Thoracic aorta (tissue), 2 donors: ENCODE measurements around the gene PFDN1. TPM values are rescaled to one million over a fixed set of nuclear protein-coding genes. Genes with fewer than 3 reads are reported as not detected.

Experiments used
- ATAC-seq: fragments of 150-250 bp; one replicate; pipeline ENCODE4 v1.8.0; 2017; ENCODE audit warnings: low read depth; ENCODE audit not compliant: insufficient number of reproducible peaks, low FRiP score
- DNase-seq: peaks from one replicate; pipeline ENCODE4 v3.0.0-alpha.2; 2020; ENCODE audit warnings: low spot score
- H3K27ac ChIP-seq, 2 donors: fragments of 200-600 bp; sonication (generic); 1 replicate in 1 of 2; 2 replicates in 1 of 2; pipeline ENCODE4 v1.5.1; 2016; ENCODE audit warnings: mild to moderate bottlenecking in 2 of 2, moderate library complexity in 2 of 2
- H3K27me3 ChIP-seq: fragments of 200-600 bp; sonication (generic); replicated peaks from 2 replicates; pipeline ENCODE4 v1.6.0; 2016; ENCODE audit warnings: mild to moderate bottlenecking; ENCODE audit not compliant: insufficient read depth
- H3K36me3 ChIP-seq: fragments of 200-600 bp; sonication (generic); one replicate; pipeline ENCODE4 v1.5.1; 2016
- H3K4me1 ChIP-seq, 2 donors: fragments of 200-600 bp; sonication (generic); 1 replicate in 1 of 2; 2 replicates in 1 of 2; pipeline versions ENCODE4 v1.5.1 to v1.6.0; 2016; ENCODE audit warnings: low read depth in 2 of 2, mild to moderate bottlenecking in 1 of 2; ENCODE audit not compliant: control insufficient read depth in 1 of 2
- H3K4me3 ChIP-seq: fragments of 200-600 bp; sonication (generic); 2 replicates; pipeline ENCODE4 v1.5.1; 2016; ENCODE audit warnings: mild to moderate bottlenecking
- H3K9me3 ChIP-seq: fragments of 200-600 bp; sonication (generic); 2 replicates; pipeline ENCODE4 v1.5.1; 2016
- total RNA-seq, 2 donors: library from RNA; depleted of rRNA; stranded (reverse); fragments of >200 nt; gene quantifications; one replicate each; pipeline versions ENCODE4 v1.1.0 to v1.2.3, GENCODE V29; 2016
- TF ChIP-seq, protein P1 (sequence below): fragments of 200-600 bp; sonication (generic); IDR thresholded peaks from one replicate; pipeline ENCODE4 v1.5.1; 2019; ENCODE audit warnings: antibody characterized with exemption

Gene PFDN1
- total RNA-seq, 2 donors from 2014 or later = 62.5 to 72.2 TPM

GRCh38 chr5:140305471-140305870, 2.6 kb upstream of the PFDN1 start:
- peaks cover 10 to 16% of the 10 kb centered on the region in 2 donors for H3K4me1 ChIP-seq
- H3K27ac ChIP-seq = no peak overlapping the region
- no peaks in the 10 kb centered on the region for H3K9me3 ChIP-seq
- ATAC-seq (no peak), DNase-seq (no peak)
- TF ChIP-seq, protein P1, sequence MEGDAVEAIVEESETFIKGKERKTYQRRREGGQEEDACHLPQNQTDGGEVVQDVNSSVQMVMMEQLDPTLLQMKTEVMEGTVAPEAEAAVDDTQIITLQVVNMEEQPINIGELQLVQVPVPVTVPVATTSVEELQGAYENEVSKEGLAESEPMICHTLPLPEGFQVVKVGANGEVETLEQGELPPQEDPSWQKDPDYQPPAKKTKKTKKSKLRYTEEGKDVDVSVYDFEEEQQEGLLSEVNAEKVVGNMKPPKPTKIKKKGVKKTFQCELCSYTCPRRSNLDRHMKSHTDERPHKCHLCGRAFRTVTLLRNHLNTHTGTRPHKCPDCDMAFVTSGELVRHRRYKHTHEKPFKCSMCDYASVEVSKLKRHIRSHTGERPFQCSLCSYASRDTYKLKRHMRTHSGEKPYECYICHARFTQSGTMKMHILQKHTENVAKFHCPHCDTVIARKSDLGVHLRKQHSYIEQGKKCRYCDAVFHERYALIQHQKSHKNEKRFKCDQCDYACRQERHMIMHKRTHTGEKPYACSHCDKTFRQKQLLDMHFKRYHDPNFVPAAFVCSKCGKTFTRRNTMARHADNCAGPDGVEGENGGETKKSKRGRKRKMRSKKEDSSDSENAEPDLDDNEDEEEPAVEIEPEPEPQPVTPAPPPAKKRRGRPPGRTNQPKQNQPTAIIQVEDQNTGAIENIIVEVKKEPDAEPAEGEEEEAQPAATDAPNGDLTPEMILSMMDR = no peak
- no peak overlapping the region for H3K4me3 ChIP-seq
- H3K36me3 ChIP-seq = no peaks in the 10 kb centered on the region
- H3K27me3 ChIP-seq = no peaks in the 10 kb centered on the region

- no peaks in the 10 kb centered on the region for H3K27me3 ChIP-seq
- DNase-seq = no peak
- TF ChIP-seq, protein P1 = no peak
- H3K4me1 ChIP-seq = peaks cover 15 to 17% of the 10 kb centered on the region in 2 donors
- H3K36me3 ChIP-seq = peaks cover 4% of the 10 kb centered on the region
- H3K4me3 ChIP-seq = no peak overlapping the region
- H3K9me3 ChIP-seq = no peaks in the 10 kb centered on the region
- H3K27ac ChIP-seq = no peak overlapping the region
- no peak for ATAC-seq
Observed at GRCh38 chr5:140303966-140304365, 1.1 kb upstream of the PFDN1 start.

DNA sequence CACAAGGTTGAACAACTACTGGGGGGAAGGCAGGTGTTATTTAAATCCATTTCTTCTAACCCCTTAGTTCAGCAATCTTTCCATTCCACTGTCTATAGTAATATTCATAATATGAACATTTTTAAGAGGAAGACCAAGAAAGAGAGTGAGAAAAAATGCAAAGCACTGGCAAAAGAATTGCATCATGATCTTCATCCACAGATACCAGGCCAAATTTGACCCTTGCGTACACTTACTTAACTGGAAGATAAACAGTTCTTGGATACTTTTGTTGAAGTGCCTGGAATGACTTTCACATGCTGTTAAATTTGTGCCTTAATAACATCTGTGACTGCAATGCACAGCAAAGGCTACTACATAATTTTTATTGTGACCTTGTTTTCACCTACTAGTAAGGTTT, 1.8 kb downstream of the PFDN1 start:
- Histone ChIP-seq H3K9me3 (no peaks in the 10 kb centered on the region), H3K27ac (no peak overlapping the region), H3K36me3 (peaks cover 4% of the 10 kb centered on the region), H3K4me1 (peaks cover 33 to 45% of the 10 kb centered on the region in 2 donors), H3K27me3 (no peaks in the 10 kb centered on the region), H3K4me3 (no peak overlapping the region)
- DNase-seq (no peak), ATAC-seq (no peak)
- TF ChIP-seq, protein P1 = no peak

DNA sequence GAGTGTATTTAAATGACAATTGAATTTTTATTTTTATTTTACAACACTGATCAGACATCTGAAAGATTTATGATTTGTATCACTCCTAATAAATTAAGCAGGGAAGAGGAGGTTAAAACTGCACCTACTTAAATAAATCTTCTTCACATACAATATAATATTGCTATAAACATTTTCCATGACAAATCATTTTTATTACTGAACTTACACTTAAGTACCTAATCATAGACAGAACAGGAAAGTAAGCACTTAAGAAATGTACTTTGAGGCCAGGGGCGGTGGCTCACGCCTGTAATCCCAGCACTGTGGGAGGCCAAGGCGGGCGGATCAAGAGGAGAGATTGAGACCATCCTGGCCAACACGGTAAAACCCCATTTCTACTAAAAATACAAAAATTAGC, 3.8 kb downstream of the PFDN1 start:
- TF ChIP-seq, protein P1 = no peak
- ATAC-seq (no peak), DNase-seq (no peak)
- Histone ChIP-seq H3K27ac (peak overlapping the region; percentile 37 to 67), H3K4me3 (no peak overlapping the region), H3K9me3 (no peaks in the 10 kb centered on the region), H3K27me3 (no peaks in the 10 kb centered on the region), H3K4me1 (peaks cover 45 to 65% of the 10 kb centered on the region in 2 donors), H3K36me3 (peaks cover 4% of the 10 kb centered on the region)

DNA sequence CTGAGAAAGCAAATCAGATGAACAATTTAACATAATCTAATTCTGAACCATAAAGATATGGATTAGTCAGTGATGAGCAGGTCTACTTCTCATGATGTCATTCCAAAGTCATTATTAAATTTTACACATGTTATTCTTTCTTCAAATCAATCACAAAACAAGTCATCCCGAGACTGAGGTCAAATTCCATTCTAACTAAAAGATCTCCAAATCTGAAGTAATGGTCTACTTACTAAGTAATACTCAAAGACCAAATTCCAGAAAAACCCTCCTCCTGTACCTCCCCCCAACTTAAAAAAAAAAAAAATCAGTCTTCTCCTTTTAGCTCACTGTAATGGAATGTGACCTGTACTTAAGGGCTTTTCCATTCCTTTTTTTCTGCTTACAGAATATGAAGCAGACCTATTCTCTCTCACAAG, 4.7 kb downstream of the PFDN1 start:
- peak overlapping the region; percentile 34 to 67 for H3K27ac ChIP-seq
- peaks cover 4% of the 10 kb centered on the region for H3K36me3 ChIP-seq
- peaks cover 50 to 74% of the 10 kb centered on the region in 2 donors for H3K4me1 ChIP-seq
- no peaks in the 10 kb centered on the region for H3K9me3 ChIP-seq
- TF ChIP-seq, protein P1 = no peak
- ATAC-seq = no peak
- no peak overlapping the region for H3K4me3 ChIP-seq
- DNase-seq = no peak
- no peaks in the 10 kb centered on the region for H3K27me3 ChIP-seq
